ENCODE results near the gene BROX.

DNA sequence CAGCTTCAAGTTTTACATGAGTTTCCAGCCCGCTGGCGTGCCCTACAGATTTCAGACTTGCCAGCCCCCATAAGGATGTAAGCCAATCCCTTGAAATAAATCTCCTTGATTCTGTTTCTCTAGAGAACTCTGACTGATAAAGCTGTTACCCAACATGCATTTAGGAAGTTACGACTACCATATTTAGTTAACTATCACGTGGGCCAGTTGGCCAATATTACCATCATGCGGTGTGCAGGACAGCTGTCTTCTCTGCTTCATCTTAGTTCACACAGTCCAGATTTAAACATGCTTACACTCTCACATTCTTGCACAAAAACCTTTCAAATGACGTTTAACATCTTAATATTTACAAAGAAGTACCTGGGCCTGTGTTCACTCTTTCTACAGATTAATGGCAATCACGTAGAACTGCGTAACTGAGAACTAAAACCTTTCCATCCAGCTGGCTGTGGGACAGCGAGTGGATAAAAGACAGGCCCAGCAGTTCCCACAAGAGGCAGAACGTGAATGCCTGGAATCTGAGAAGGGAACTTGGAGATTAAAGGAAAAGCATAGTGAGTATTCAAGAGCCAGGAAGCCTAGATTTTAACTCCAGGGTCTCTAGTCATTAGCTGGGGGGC lies 45.4 kb downstream of the BROX start:
- TF ChIP-seq CTBP1 (IDR thresholded peaks at IDR 0.05; ENCODE audit: borderline replicate concordance) (no peak), FOXM1 (IDR thresholded peaks at IDR 0.05; ENCODE audit: borderline replicate concordance) (no peak), TARDBP (IDR thresholded peaks at IDR 0.05) (no peak), FOXK2 (IDR thresholded peaks at IDR 0.05) (no peak), SP1 (IDR thresholded peaks at IDR 0.05) (no peak), BHLHE40 (IDR thresholded peaks at IDR 0.05; ENCODE audit: borderline replicate concordance) (no peak)
